Peyer's patch (tissue), 4 donors: ENCODE results near the gene HOXB8.

Experiments used
- CTCF ChIP-seq, 6 experiments: fragments of 450-650 bp in 4 of 6; fragments of 200-600 bp in 2 of 6; sonication (generic) in 1 of 6; IDR thresholded peaks; one replicate each; pipeline ENCODE4 v1.5.1; 2017 to 2019; ENCODE audit warnings: antibody characterized with exemption in 6 of 6, mild to moderate bottlenecking in 3 of 6, moderate library complexity in 1 of 6
- POLR2A ChIP-seq, 2 donors: fragments of 450-650 bp; IDR thresholded peaks; one replicate each; pipeline ENCODE4 v1.5.1; 2017; ENCODE audit warnings: antibody characterized with exemption in 2 of 2, mild to moderate bottlenecking in 2 of 2, moderate library complexity in 2 of 2

- TF ChIP-seq CTCF (IDR thresholded peaks at IDR 0.05) (no peak), POLR2A (IDR thresholded peaks at IDR 0.05) (no peak)
Observed at GRCh38 chr17:48631693-48632578, 16.8 kb upstream of the HOXB8 start.
